ENCODE results near the gene LBHD1.

Gene LBHD1

DNA sequence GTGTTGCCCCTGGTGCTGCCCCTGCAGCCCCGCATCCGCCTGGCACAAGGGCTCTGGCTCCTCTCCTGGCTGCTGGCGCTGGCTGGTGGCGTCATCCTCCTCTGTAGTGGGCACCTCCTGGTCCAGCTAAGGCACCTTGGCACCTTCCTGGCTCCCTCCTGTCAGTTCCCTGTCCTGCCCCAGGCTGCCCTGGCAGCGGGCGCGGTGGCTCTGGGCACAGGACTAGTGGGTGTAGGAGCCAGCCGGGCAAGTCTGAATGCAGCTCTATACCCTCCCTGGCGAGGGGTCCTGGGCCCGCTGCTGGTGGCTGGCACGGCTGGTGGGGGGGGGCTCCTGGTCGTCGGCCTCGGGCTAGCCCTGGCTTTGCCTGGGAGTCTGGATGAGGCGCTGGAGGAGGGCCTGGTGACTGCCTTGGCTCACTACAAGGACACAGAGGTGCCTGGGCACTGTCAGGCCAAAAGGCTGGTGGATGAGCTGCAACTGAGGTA is 58.7 kb downstream of the LBHD1 start:
- no peak for DNase-seq
